Measurements from ENCODE around the gene MIAT. TPM values are rescaled to one million over a fixed set of nuclear protein-coding genes. Genes with fewer than 3 reads are reported as not detected.

Gene MIAT
- total RNA-seq, 1 donor from 2014 or later: 0.29 TPM

DNA sequence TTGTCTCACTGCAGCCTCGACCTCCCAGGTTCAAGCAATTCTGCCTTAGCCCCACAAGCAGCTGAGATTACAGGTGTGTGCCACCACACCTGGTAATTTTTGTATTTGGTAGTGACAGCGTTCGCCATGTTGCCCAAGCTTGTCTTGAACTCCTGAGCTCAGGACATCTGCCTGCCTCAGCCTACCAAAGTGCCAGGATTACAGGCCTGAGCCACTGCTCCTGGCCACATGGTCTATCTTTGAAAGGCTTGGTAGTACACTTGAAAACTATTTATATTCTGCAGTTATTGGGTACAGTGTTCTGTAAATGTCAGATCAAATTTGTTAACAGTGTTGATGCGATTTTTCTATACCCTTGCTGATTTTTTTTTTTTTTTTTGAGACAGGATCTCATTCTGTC is 26.1 kb upstream of the MIAT start:
- DNase-seq (ENCODE audit: extremely low read depth, low read depth, low spot score): no peak

DNA sequence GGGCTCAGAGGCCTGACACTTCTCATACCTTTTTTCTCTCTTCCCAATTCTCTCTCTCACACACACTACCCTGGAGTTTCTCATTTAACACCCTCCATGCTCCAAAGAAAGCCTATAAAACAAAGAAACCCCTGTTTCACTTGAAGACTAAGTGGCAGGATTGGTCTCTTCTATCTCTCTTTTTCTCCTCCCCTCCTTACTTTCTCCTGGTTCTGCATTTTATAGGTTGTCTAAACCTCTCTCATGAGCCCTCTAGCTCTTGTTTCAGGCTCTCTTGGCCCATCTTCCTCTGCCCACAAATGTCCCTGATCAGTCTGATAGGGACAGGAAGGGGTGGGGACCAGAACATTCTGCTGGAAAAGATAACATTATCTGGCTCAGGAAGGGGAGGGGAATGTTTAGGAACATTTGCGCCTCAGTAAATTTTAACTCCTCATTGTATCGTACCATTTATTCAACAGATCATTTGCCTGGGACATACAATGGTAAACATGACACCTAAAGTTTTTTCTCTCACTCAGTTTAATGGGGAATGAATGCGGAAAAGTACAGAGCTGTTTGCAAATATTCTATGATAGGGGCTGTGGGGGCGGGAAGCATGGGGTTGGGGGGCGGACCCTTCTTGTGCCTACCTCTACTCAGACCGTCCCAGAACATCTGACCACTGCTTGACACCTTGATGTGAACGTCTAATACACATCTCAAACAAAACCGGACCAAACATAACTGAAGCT is 24.8 kb upstream of the MIAT start:
- no peak for DNase-seq (ENCODE audit: extremely low read depth, low read depth, low spot score)

DNA sequence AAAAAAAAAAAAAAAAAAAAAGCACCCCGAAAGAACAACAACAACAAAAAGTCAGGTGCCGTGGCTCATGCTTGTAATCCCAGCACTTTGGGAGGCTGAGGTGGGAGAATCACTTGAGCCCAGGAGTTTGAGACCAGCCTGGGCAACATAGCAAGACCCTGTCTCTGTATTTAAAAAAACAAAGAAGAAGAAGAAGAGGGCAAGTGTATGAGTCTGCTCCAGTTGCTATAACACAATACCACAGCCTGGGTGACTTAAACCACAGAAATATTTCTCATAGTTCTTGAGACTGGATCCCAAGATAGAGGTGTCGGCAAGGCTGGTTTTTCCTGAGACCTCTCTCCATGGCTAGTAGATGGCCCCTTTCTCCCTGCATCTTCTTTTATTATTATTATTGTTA is 23.2 kb upstream of the MIAT start:
- no peak for DNase-seq (ENCODE audit: extremely low read depth, low read depth, low spot score)

GRCh38 chr22:26635117-26635516 is 22.3 kb upstream of the MIAT start:
- DNase-seq (ENCODE audit: extremely low read depth, low read depth, low spot score): no peak

GRCh38 chr22:26636296-26636695 is 21.1 kb upstream of the MIAT start:
- no peak for DNase-seq (ENCODE audit: extremely low read depth, low read depth, low spot score)

GRCh38 chr22:26642465-26643417 is 14.6 kb upstream of the MIAT start:
- DNase-seq (ENCODE audit: extremely low read depth, low read depth, low spot score): no peak

GRCh38 chr22:26643418-26644100 is 13.8 kb upstream of the MIAT start:
- DNase-seq (ENCODE audit: extremely low read depth, low read depth, low spot score): no peak

- no peak for DNase-seq (ENCODE audit: extremely low read depth, low read depth, low spot score)
Observed at GRCh38 chr22:26646158-26646557, 11.2 kb upstream of the MIAT start.

- DNase-seq (ENCODE audit: extremely low read depth, low read depth, low spot score): no peak
Observed at GRCh38 chr22:26648011-26648497, 9.3 kb upstream of the MIAT start.

DNA sequence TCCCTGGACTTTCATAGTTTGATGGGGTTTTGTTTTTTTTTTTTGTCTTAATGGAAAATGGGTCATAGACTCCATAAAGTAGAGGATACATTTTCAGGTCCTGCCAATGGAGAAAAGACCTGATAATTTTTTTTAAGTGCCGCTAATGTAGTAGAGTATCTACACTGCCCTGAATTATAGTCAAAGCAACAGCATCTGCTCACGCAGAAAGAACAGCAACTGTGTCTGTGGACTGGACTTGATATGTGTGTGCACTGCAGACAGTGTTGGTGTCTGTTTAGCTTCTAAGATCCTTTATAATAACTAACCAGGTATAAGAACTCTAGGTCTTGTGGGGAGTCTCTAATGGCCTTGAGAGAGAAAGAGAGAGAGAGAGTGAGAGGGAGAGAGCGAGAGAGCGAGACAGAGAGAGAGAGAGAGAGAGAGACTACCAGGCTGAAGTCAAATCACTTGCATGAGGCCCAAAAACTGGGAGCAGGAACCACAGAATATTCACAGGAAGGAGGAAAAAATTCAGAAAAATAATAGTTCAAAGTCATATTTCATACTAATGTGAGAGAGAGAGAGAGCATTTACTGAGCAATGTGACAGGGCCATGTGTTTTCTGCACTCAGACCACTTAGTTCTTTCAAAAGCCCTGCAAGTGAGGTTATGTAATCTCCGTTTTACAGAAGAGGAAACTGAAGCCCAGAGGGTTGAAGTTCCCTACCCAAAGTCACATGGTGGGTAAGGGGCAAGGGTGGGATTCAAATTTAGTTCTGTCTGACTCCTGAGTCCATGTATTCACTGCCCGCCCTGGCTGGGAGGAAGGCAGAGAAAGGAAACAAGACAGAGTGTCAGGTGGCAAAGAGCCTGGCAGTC is 8.6 kb upstream of the MIAT start:
- DNase-seq (ENCODE audit: extremely low read depth, low read depth, low spot score): no peak

GRCh38 chr22:26650722-26651421 is 6.5 kb upstream of the MIAT start:
- DNase-seq (ENCODE audit: extremely low read depth, low read depth, low spot score): no peak

- no peak for DNase-seq (ENCODE audit: extremely low read depth, low read depth, low spot score)
Observed at GRCh38 chr22:26651815-26652214, 5.6 kb upstream of the MIAT start.

DNA sequence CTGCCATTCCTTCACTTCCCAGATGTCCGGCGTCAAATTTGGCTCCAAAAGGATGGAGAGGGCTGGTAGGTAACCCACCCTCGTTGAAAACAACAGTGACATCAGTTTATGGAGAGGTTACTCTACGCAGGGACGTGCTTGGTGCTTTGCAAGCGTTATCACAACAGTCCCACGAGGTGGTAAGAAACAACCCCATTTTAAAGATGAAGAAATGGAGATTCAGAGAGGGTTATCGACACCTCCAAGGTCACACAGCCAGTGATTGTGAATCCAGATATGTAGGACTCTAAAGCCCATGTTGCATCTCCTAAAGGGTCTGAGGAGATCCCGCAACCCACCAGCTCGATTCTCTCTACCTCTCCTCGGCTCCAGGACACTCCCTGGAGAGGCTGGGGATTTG is 773 bp downstream of the MIAT start:
- no peak for DNase-seq (ENCODE audit: extremely low read depth, low read depth, low spot score)

GRCh38 chr22:26658671-26659478 is 1.5 kb downstream of the MIAT start:
- no peak for DNase-seq (ENCODE audit: extremely low read depth, low read depth, low spot score)

DNA sequence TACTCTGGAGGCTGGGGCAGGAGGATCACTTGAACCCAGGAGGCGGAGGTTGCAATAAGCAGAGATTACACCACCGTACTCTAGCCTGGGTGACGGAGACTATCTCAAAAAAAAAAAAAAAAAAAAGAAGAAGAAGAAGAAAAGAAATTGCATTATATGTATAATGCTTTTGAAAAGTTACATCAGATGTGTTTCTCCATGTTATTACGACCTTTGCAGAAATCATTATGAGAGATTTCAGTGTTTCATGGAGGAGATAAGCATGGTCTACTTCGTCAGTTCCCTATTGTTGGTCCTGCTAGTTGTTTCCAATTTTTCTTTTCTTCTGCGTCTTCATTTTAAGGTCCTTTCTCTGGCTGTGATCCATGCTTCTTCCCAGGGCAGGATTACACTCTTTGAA is 3.0 kb downstream of the MIAT start:
- no peak for DNase-seq (ENCODE audit: extremely low read depth, low read depth, low spot score)

GRCh38 chr22:26660961-26661578 is 3.7 kb downstream of the MIAT start:
- no peak for DNase-seq (ENCODE audit: extremely low read depth, low read depth, low spot score)

DNA sequence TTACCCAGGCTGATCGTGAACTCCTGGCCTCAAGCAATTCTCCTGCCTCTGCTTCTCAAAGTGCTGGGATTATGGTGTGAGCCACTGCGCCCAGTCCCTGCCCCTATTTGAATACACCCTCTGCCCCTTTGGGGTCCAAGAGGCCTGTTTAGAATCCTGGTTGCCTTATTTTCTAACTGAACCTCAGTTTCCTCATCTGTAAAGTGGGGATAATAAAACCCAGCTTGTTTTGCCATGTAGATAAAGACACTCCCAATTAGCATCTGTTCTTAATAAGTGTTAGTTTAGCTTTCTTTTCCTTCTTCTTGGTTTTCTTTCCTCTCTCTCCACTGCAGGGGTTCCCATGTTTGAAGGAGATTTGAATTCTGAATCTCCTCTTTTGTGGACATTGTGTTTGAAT is 4.8 kb downstream of the MIAT start:
- DNase-seq (ENCODE audit: extremely low read depth, low read depth, low spot score): no peak

GRCh38 chr22:26663374-26663923 is 6.1 kb downstream of the MIAT start:
- DNase-seq (ENCODE audit: extremely low read depth, low read depth, low spot score): no peak

Data from glomerular endothelial cell (primary cell).